B cell (primary cell): ENCODE results near the gene DISP2. TPM values are rescaled to one million over a fixed set of nuclear protein-coding genes. Genes with fewer than 3 reads are reported as not detected.
A peak's percentile ranks its signal among the peaks of the same experiment; 100 is the strongest.

Experiments used
- ATAC-seq: fragments of 200-7000 bp; cut with Tn5 transposase; one replicate; pipeline ENCODE4 v1.10.0; 2021; ENCODE audit warnings: low read depth, mild to moderate bottlenecking, moderate number of reproducible peaks, moderate library complexity
- CTCF ChIA-PET: fragments of 350-600 bp; sonication (Branson Sonifier 250); formaldehyde crosslinking; loops from one replicate; lab custom pipeline; 2021; ENCODE audit warnings: antibody characterized with exemption, inconsistent platforms; lab: Charles Lee
- POLR2A ChIA-PET: fragments of 350-600 bp; sonication (Branson Sonifier 250); formaldehyde crosslinking; loops from one replicate; lab custom pipeline; 2021; ENCODE audit warnings: antibody characterized with exemption; lab: Charles Lee
- DNase-seq: peaks from one replicate; pipeline ENCODE4 v3.0.0; 2013
- H2AFZ ChIP-seq: 2 replicates; pipeline ENCODE4 v1.6.1; 2012; ENCODE audit warnings: mild to moderate bottlenecking, low read depth, low read length; ENCODE audit not compliant: insufficient read depth, poor library complexity, severe bottlenecking
- H3K27ac ChIP-seq, 2 donors: 1 replicate in 1 of 2; 2 replicates in 1 of 2; pipeline ENCODE4 v1.5.1; 2012 to 2013; ENCODE audit warnings: low read length in 2 of 2, mild to moderate bottlenecking in 2 of 2, moderate library complexity in 1 of 2
- H3K27me3 ChIP-seq, 4 experiments: fragments of 200-600 bp in 1 of 4; sonication (generic) in 1 of 4; replicated peaks in 1 of 4; 1 replicate in 2 of 4; 2 replicates in 2 of 4; pipeline versions ENCODE4 v1.6.1 to v1.7.0; 2013 to 2016; ENCODE audit warnings: low read length in 3 of 4, mild to moderate bottlenecking in 2 of 4, mixed read lengths in 1 of 4, moderate library complexity in 1 of 4; ENCODE audit not compliant: insufficient read depth in 4 of 4, control insufficient read depth in 3 of 4; ENCODE audit errors: control extremely low read depth in 1 of 4
- H3K36me3 ChIP-seq, 2 experiments: replicated peaks in 1 of 2; 1 replicate in 1 of 2; 2 replicates in 1 of 2; pipeline versions ENCODE4 v1.6.1 to v1.7.1; 2013; ENCODE audit warnings: low read length in 1 of 2; ENCODE audit not compliant: insufficient read depth in 2 of 2, control insufficient read depth in 1 of 2; ENCODE audit errors: control extremely low read depth in 1 of 2, extremely low read depth in 1 of 2
- H3K4me1 ChIP-seq, 2 donors: fragments of 200-600 bp in 1 of 2; sonication (generic) in 1 of 2; 1 replicate in 1 of 2; 2 replicates in 1 of 2; pipeline versions ENCODE4 v1.5.1 to v1.6.1; 2013 to 2017; ENCODE audit warnings: low read length in 2 of 2; ENCODE audit not compliant: control insufficient read depth in 2 of 2, insufficient read depth in 2 of 2
- H3K4me2 ChIP-seq: replicated peaks from 2 replicates; pipeline ENCODE3; 2012; ENCODE audit warnings: mild to moderate bottlenecking, low read depth, low read length; ENCODE audit not compliant: poor library complexity, severe bottlenecking
- H3K4me3 ChIP-seq, 5 experiments: fragments of 200-600 bp in 1 of 5; sonication (generic) in 1 of 5; 1 replicate in 3 of 5; 2 replicates in 2 of 5; pipeline versions ENCODE4 v1.5.1 to v1.7.0; 2011 to 2016; ENCODE audit warnings: low read length in 4 of 5, mild to moderate bottlenecking in 4 of 5, low read depth in 2 of 5, control low read depth in 1 of 5, moderate library complexity in 1 of 5; ENCODE audit not compliant: insufficient read depth in 1 of 5; ENCODE audit errors: control extremely low read depth in 1 of 5, extremely low read depth in 1 of 5
- H3K79me2 ChIP-seq: fragments of 200-600 bp; sonication (generic); one replicate; pipeline ENCODE4 v1.6.0; 2016; ENCODE audit warnings: low read length; ENCODE audit not compliant: control insufficient read depth, insufficient read depth
- H3K9ac ChIP-seq: fragments of 200-600 bp; sonication (generic); 2 replicates; pipeline ENCODE4 v1.6.1; 2017; ENCODE audit warnings: mild to moderate bottlenecking, low read length, moderate library complexity
- H3K9me3 ChIP-seq, 3 donors: one replicate each; pipeline versions ENCODE4 v1.6.1 to v1.7.1; 2013; ENCODE audit warnings: low read length in 2 of 3; ENCODE audit not compliant: control insufficient read depth in 2 of 3, insufficient read depth in 1 of 3; ENCODE audit errors: control extremely low read depth in 1 of 3
- H4K20me1 ChIP-seq: 2 replicates; pipeline ENCODE4 v1.6.0; 2012; ENCODE audit warnings: mild to moderate bottlenecking, low read length; ENCODE audit not compliant: insufficient read depth, control insufficient read depth, poor library complexity, severe bottlenecking
- H3K27ac Mint-ChIP-seq: one replicate; pipeline ENCODE4 v1.8.0; 2021; ENCODE audit warnings: mixed read lengths
- H3K27me3 Mint-ChIP-seq: one replicate; pipeline ENCODE4 v1.8.0; 2021; ENCODE audit warnings: mixed read lengths
- H3K4me1 Mint-ChIP-seq: one replicate; pipeline ENCODE4 v1.8.0; 2021; ENCODE audit warnings: mixed read lengths
- H3K4me3 Mint-ChIP-seq: one replicate; pipeline ENCODE4 v1.8.0; 2021; ENCODE audit warnings: mixed read lengths
- H3K9me3 Mint-ChIP-seq: one replicate; pipeline ENCODE4 v1.8.0; 2022; ENCODE audit warnings: mixed read lengths; ENCODE audit not compliant: insufficient read depth
- CTCF ChIP-seq: fragments of 200-600 bp; IDR thresholded peaks from one replicate; pipeline ENCODE4 v1.8.0; 2022; ENCODE audit warnings: antibody characterized with exemption, mild to moderate bottlenecking
- EZH2 ChIP-seq: IDR thresholded peaks from 2 replicates; pipeline ENCODE4 v1.6.1; 2012; ENCODE audit warnings: borderline replicate concordance, low read depth, mild to moderate bottlenecking, moderate library complexity, low read length; ENCODE audit not compliant: insufficient read depth, poor library complexity, severe bottlenecking
- WGBS: methylation state at CpG from one replicate; pipeline ENCODE4 v1.1.5; 2013; ENCODE audit warnings: missing lambda C conversion rate; ENCODE audit not compliant: insufficient coverage; 5-methylcytosine and 5-hydroxymethylcytosine counted together
- intact Hi-C: fragments of 100-400 bp; cut with micrococcal nuclease; formaldehyde crosslinking; loops from one replicate; pipeline ENCODE4 v1.10.0; 2022
- polyA plus RNA-seq: library from polyadenylated mRNA; depleted of rRNA; stranded (reverse); fragments of >200 nt; gene quantifications from 2 replicates; pipeline ENCODE4 v1.2.3, GENCODE V29; 2012
- total RNA-seq, 2 donors: library from RNA; stranded (reverse); fragments of 120-200 nt in 1 of 2; gene quantifications; 1 replicate in 1 of 2; 2 replicates in 1 of 2; pipeline versions ENCODE4 v1.2.3 to v1.2.4, GENCODE V29; 2013 to 2022

Gene DISP2
- total and polyA plus RNA-seq, 2 donors (not counting 1 experiment from before 2014, with no cell fraction given): 0.13 to 0.71 TPM

DNA sequence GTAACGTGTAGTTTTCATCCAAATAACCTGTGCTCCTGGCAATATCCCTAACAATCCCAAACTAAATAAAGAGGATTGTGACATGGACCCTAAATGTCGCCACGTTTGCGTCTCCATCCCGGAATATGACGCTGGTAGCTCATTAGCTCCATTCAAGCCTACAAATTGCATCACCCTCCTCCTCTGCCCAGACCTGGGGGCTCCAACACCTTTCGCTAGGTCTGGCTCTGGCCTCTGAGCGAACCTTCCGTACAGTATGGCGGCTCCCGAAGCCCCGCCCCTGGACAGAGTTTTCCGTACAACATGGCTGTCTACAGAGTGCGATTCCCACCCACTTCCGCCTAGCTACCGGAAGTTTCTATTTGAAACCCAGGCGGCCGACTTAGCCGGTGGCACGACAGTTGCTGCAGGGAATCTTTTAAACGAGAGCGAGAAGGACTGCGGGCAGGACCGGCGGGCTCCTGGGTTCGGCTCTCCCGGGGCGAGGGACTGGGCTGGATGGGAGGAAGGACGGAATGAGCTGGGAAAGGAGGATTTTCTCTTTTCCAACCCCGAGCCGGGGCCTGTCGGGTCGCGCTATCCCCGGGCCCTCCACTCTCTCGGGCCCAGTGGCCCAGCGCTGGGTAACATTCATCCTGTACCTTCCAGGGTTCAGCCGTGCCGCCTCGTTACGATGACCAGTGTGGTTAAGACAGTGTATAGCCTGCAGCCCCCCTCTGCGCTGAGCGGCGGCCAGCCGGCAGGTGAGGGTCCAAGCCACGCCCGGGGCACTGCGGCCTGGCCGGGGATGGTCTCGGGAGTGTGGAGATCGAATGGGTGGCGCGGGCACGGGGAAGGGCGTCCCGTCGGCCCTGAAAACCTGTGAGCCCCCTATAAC, 24.8 kb downstream of the DISP2 start, which contains the start of gene KNSTRN:
Gene KNSTRN (plus strand): TSS at position 142 of the 877 bp plus-strand sequence. CDS start 115 bp downstream, at position 257.
- WGBS: 9% methylated on average over 52 of the region's 57 CpGs
- Histone ChIP-seq H3K27ac (peak within 1 kb of the TSS in 1 of 2 donors; percentile 40), H3K4me3 (peak within 1 kb of the TSS; percentile 53 to 89 (median 84)), H3K36me3 (peaks cover 3 to 14% of the 10 kb centered on the region in 2 experiments), H3K27me3 (no peaks in the 10 kb centered on the region), H2AFZ (peak within 1 kb of the TSS; percentile 96), H3K4me2 (peak within 1 kb of the TSS; percentile 94), H3K79me2 (peaks cover 11% of the 10 kb centered on the region), H4K20me1 (no peaks in the 10 kb centered on the region), H3K9ac (peak within 1 kb of the TSS; percentile 83), H3K9me3 (no peaks in the 10 kb centered on the region), H3K4me1 (peaks cover 6 to 13% of the 10 kb centered on the region in 2 donors)
- DNase-seq: peak; percentile 93
- H3K4me1 Mint-ChIP-seq: peaks cover 12% of the 10 kb centered on the region
- H3K27me3 Mint-ChIP-seq: no peaks in the 10 kb centered on the region
- no peaks in the 10 kb centered on the region for H3K9me3 Mint-ChIP-seq
- POLR2A ChIA-PET: interaction anchor here (1.1 kb wide), 2 partner anchors 15 to 23 kb away, joined by 3 to 8 read pairs; partner anchors contain the start of gene IVD
- no peak for TF ChIP-seq EZH2
- TF ChIP-seq CTCF: no peak
- CTCF ChIA-PET: interaction anchor here (0.7 to 2.9 kb wide), 12 partner anchors 11 to 1390 kb away, joined by 3 to 14 read pairs (median 3); partner anchors contain the start of gene INAFM2
- peak within 1 kb of the TSS; percentile 82 for H3K27ac Mint-ChIP-seq
- ATAC-seq: peak; percentile 100
- peak within 1 kb of the TSS; percentile 98 for H3K4me3 Mint-ChIP-seq
- intact Hi-C loops: loop anchor here (1.0 to 5.0 kb wide), 6 partner anchors 15 to 899 kb away; partner anchors contain the start of genes BAHD1, DISP2, INAFM2 and IVD
